DMS53 treated with DMSO at 0.1 percent for 48 hours (cell line): ENCODE data around the gene FOXO6.

Source experiments
- DNase-seq: peaks from one replicate; lab custom pipeline; 2025; ENCODE audit not compliant: unreplicated experiment; lab: John Stamatoyannopoulos, UW

FOXO6 gene

GRCh38 chr1:41400225-41400624 is 39.0 kb downstream of the FOXO6 start:
- no peak for DNase-seq

- DNase-seq: no peak
These were observed 40.7 kb downstream of the FOXO6 start for GRCh38 chr1:41401899-41402298.

- peak; percentile 32 for DNase-seq
These were observed 43.1 kb downstream of the FOXO6 start for GRCh38 chr1:41404308-41404761.

GRCh38 chr1:41407664-41408252 is 46.5 kb downstream of the FOXO6 start:
- DNase-seq: no peak

- DNase-seq: no peak
These were observed 47.5 kb downstream of the FOXO6 start for GRCh38 chr1:41408691-41409090.

- DNase-seq: no peak
These were observed 48.6 kb downstream of the FOXO6 start for GRCh38 chr1:41409825-41410224.

GRCh38 chr1:41410462-41410861 is 49.2 kb downstream of the FOXO6 start:
- DNase-seq: no peak

GRCh38 chr1:41411229-41411628 is 50.0 kb downstream of the FOXO6 start:
- peak; percentile 87 for DNase-seq

- DNase-seq: no peak
These were observed 51.5 kb downstream of the FOXO6 start for GRCh38 chr1:41412748-41413147.

GRCh38 chr1:41413748-41414281 is 52.6 kb downstream of the FOXO6 start:
- no peak for DNase-seq

- no peak for DNase-seq
These were observed 53.1 kb downstream of the FOXO6 start for GRCh38 chr1:41414296-41414695.

- DNase-seq: no peak
These were observed 53.6 kb downstream of the FOXO6 start for GRCh38 chr1:41414716-41415306.

GRCh38 chr1:41416081-41416480 is 54.8 kb downstream of the FOXO6 start:
- DNase-seq: no peak

- DNase-seq: peak; percentile 67
These were observed 55.5 kb downstream of the FOXO6 start for GRCh38 chr1:41416552-41417334.

GRCh38 chr1:41417335-41417682 is 56.1 kb downstream of the FOXO6 start:
- DNase-seq: no peak

GRCh38 chr1:41417746-41418145 is 56.5 kb downstream of the FOXO6 start:
- DNase-seq: no peak

GRCh38 chr1:41418857-41419583 is 57.8 kb downstream of the FOXO6 start:
- DNase-seq: peak; percentile 56

- DNase-seq: no peak
These were observed 58.5 kb downstream of the FOXO6 start for GRCh38 chr1:41419584-41420295.

- no peak for DNase-seq
These were observed 59.1 kb downstream of the FOXO6 start for GRCh38 chr1:41420351-41420750.

GRCh38 chr1:41420860-41421259 is 59.6 kb downstream of the FOXO6 start:
- no peak for DNase-seq

- no peak for DNase-seq
These were observed 61.1 kb downstream of the FOXO6 start for GRCh38 chr1:41422306-41422705.
